A549 (cell line): Measurements from ENCODE around the gene KDELR1. TPM values are rescaled to one million over a fixed set of nuclear protein-coding genes. Genes with fewer than 3 reads are reported as not detected.

Experiments used
- ATAC-seq, 2 experiments: fragments of 200-7000 bp in 1 of 2; fragments of >200 bp in 1 of 2; cut with Nextera tagmentation in 1 of 2; cut with Tn5 transposase in 1 of 2; 3 replicates each; pipeline versions ENCODE4 v1.8.0 to v1.9.1; 2018 to 2020; ENCODE audit warnings: mild to moderate bottlenecking in 1 of 2, moderate library complexity in 1 of 2
- CTCF ChIA-PET: fragments of 300-600 bp; sonication (Branson Sonifier 250); formaldehyde crosslinking; extraction: SDS; loops from one replicate; lab custom pipeline; 2021; ENCODE audit warnings: antibody characterized with exemption, inconsistent platforms; lab: Yijun Ruan, JAX
- POLR2A ChIA-PET: fragments of 350-600 bp; formaldehyde crosslinking; extraction: SDS; loops from one replicate; lab custom pipeline; 2021; ENCODE audit warnings: antibody characterized with exemption, inconsistent platforms; lab: Yijun Ruan, JAX
- DNase-seq, 2 experiments: peaks; one replicate each; pipeline versions ENCODE4 v3.0.0 to v3.0.0-alpha.2; 2011 to 2016; ENCODE audit warnings: low read depth in 1 of 2, low spot score in 1 of 2
- FAIRE-seq: peaks from 2 replicates; lab custom pipeline; 2011; peaks lifted over from hg19 to GRCh38; lab: Jason Lieb, UNC
- H3K27ac ChIP-seq, 2 experiments: fragments of >200 bp; sonication (Bioruptor Twin); formaldehyde crosslinking; 3 replicates each; pipeline ENCODE4 v1.5.1; 2016 to 2017
- H3K4me1 ChIP-seq: fragments of >200 bp; sonication (Bioruptor Twin); formaldehyde crosslinking; 3 replicates; pipeline ENCODE4 v1.6.1; 2016
- H3K4me2 ChIP-seq: fragments of >200 bp; sonication (Bioruptor Twin); formaldehyde crosslinking; 3 replicates; pipeline ENCODE4 v1.6.1; 2016
- H3K4me3 ChIP-seq: fragments of >200 bp; sonication (Bioruptor Twin); formaldehyde crosslinking; 3 replicates; pipeline ENCODE4 v1.5.1; 2016
- H3K9me3 ChIP-seq: fragments of >200 bp; sonication (Bioruptor Twin); formaldehyde crosslinking; 3 replicates; pipeline ENCODE4 v1.6.1; 2016
- BHLHE40 ChIP-seq: IDR thresholded peaks from 2 replicates; pipeline ENCODE4 v1.6.1; 2012; ENCODE audit warnings: low read depth, low read length, inconsistent platforms
- CBX2 ChIP-seq: fragments of 200-600 bp; sonication (generic); IDR thresholded peaks from 2 replicates; pipeline ENCODE4 v1.6.1; 2016; ENCODE audit warnings: low read depth, mild to moderate bottlenecking, borderline replicate concordance
- CBX8 ChIP-seq: fragments of 200-600 bp; sonication (generic); IDR thresholded peaks from 2 replicates; pipeline ENCODE4 v1.6.1; 2016
- CHD2 ChIP-seq: fragments of 150-350 bp; IDR thresholded peaks from 2 replicates; pipeline ENCODE4 v1.6.1; 2014; ENCODE audit warnings: low read length; ENCODE audit not compliant: partially characterized antibody
- CHD4 ChIP-seq: fragments of 200-600 bp; sonication (generic); IDR thresholded peaks from 2 replicates; pipeline ENCODE4 v1.6.1; 2016; ENCODE audit warnings: antibody characterized with exemption, mild to moderate bottlenecking, borderline replicate concordance
- EHF ChIP-seq: fragments of 250-450 bp; sonication (Bioruptor Pico); IDR thresholded peaks from 2 replicates; pipeline ENCODE4 v1.5.0; 2020; ENCODE audit warnings: mild to moderate bottlenecking
- FOSL2 ChIP-seq, 2 experiments: fragments of 450-650 bp in 1 of 2; fragments of >200 bp in 1 of 2; sonication (Bioruptor Twin) in 1 of 2; formaldehyde crosslinking; IDR thresholded peaks; 2 replicates each; pipeline versions ENCODE4 v1.5.0 to v1.6.1; 2016 to 2020; ENCODE audit warnings: mild to moderate bottlenecking in 1 of 2, moderate library complexity in 1 of 2
- GATA3 ChIP-seq: IDR thresholded peaks from 2 replicates; pipeline ENCODE4 v1.6.1; 2012; ENCODE audit warnings: borderline replicate concordance
- HDAC2 ChIP-seq: fragments of 200-600 bp; sonication (generic); IDR thresholded peaks from 2 replicates; pipeline ENCODE4 v1.6.1; 2016
- HEYL ChIP-seq: fragments of 250-450 bp; sonication (Bioruptor Pico); IDR thresholded peaks from 2 replicates; pipeline ENCODE4 v1.8.0; 2021; ENCODE audit warnings: mild to moderate bottlenecking, moderate library complexity
- HOXA7 ChIP-seq: fragments of 250-450 bp; sonication (Bioruptor Pico); IDR thresholded peaks from 2 replicates; pipeline ENCODE4 v1.5.0; 2020; ENCODE audit warnings: mild to moderate bottlenecking, moderate library complexity
- HOXB5 ChIP-seq: fragments of 250-450 bp; sonication (Bioruptor Pico); IDR thresholded peaks from 2 replicates; pipeline ENCODE4 v1.5.0; 2020; ENCODE audit warnings: mild to moderate bottlenecking, moderate library complexity
- JUNB ChIP-seq: fragments of >200 bp; sonication (Bioruptor Twin); formaldehyde crosslinking; IDR thresholded peaks from 2 replicates; pipeline ENCODE4 v1.6.1; 2016
- KDM1A ChIP-seq: fragments of 200-600 bp; sonication (generic); IDR thresholded peaks from 2 replicates; pipeline ENCODE4 v1.6.1; 2016; ENCODE audit warnings: low read depth, mild to moderate bottlenecking
- KDM5A ChIP-seq: fragments of 200-600 bp; sonication (generic); IDR thresholded peaks from 2 replicates; pipeline ENCODE4 v1.6.1; 2016; ENCODE audit warnings: antibody characterized with exemption, mild to moderate bottlenecking
- MYC ChIP-seq: IDR thresholded peaks from 2 replicates; pipeline ENCODE4 v1.6.1; 2012; ENCODE audit warnings: mild to moderate bottlenecking, inconsistent platforms, low read length, improper control_type of control experiment, borderline replicate concordance
- NR3C1 ChIP-seq: fragments of >200 bp; sonication (Bioruptor Twin); formaldehyde crosslinking; IDR thresholded peaks from 3 replicates; pipeline ENCODE4 v1.6.1; 2017
- PHF8 ChIP-seq: fragments of 200-600 bp; sonication (generic); IDR thresholded peaks from 2 replicates; pipeline ENCODE4 v1.6.1; 2016; ENCODE audit warnings: low read depth, mild to moderate bottlenecking, antibody characterized with exemption, moderate library complexity, borderline replicate concordance
- POLR2A ChIP-seq: IDR thresholded peaks from 2 replicates; pipeline ENCODE4 v1.6.1; 2012; ENCODE audit warnings: mild to moderate bottlenecking, low read length
- POLR2AphosphoS2 ChIP-seq: conservative IDR thresholded peaks from 2 replicates; pipeline ENCODE4 v1.6.1; 2012; ENCODE audit warnings: low read length, improper control_type of control experiment, inconsistent platforms
- RAD21 ChIP-seq, 2 experiments: fragments of >200 bp in 1 of 2; sonication (Bioruptor Twin) in 1 of 2; formaldehyde crosslinking in 1 of 2; IDR thresholded peaks in 1 of 2; conservative IDR thresholded peaks in 1 of 2; 2 replicates in 1 of 2; 3 replicates in 1 of 2; pipeline ENCODE4 v1.6.1; 2012 to 2018; ENCODE audit warnings: inconsistent platforms in 1 of 2
- RARB ChIP-seq: fragments of 250-450 bp; sonication (Bioruptor Pico); IDR thresholded peaks from 2 replicates; pipeline ENCODE4 v1.8.0; 2021; ENCODE audit warnings: mild to moderate bottlenecking, moderate library complexity
- RCOR1 ChIP-seq: fragments of 150-350 bp; IDR thresholded peaks from 2 replicates; pipeline ENCODE4 v1.6.1; 2014; ENCODE audit warnings: antibody characterized with exemption, low read length, low read depth
- RFX5 ChIP-seq: fragments of 450-650 bp; IDR thresholded peaks from 2 replicates; pipeline ENCODE4 v1.7.1; 2014; ENCODE audit warnings: antibody characterized with exemption, mild to moderate bottlenecking, moderate library complexity
- RNF2 ChIP-seq: fragments of 200-600 bp; sonication (generic); IDR thresholded peaks from 2 replicates; pipeline ENCODE4 v1.6.1; 2016; ENCODE audit warnings: low read depth, mild to moderate bottlenecking, antibody characterized with exemption, moderate library complexity, borderline replicate concordance
- SREBF2 ChIP-seq: fragments of 450-650 bp; IDR thresholded peaks from 2 replicates; pipeline ENCODE4 v1.6.1; 2014; ENCODE audit warnings: mild to moderate bottlenecking, moderate library complexity
- TP53 ChIP-seq: fragments of 250-450 bp; sonication (Bioruptor Pico); IDR thresholded peaks from 2 replicates; pipeline ENCODE4 v1.5.0; 2021; ENCODE audit warnings: mild to moderate bottlenecking, moderate library complexity
- ZFP36 ChIP-seq: fragments of 450-650 bp; IDR thresholded peaks from 2 replicates; pipeline ENCODE4 v1.6.1; 2014; ENCODE audit warnings: borderline replicate concordance; ENCODE audit not compliant: partially characterized antibody
- ZSCAN20 ChIP-seq: fragments of 250-450 bp; sonication (Bioruptor Pico); IDR thresholded peaks from 2 replicates; pipeline ENCODE4 v1.8.0; 2022; ENCODE audit warnings: mild to moderate bottlenecking, moderate library complexity
- WGBS: methylation state at CpG from one replicate; pipeline ENCODE4 v1.1.6; 2017; ENCODE audit errors: missing lambda C conversion rate; 5-methylcytosine and 5-hydroxymethylcytosine counted together
- polyA plus RNA-seq, 4 experiments: library from polyadenylated mRNA; depleted of rRNA in 3 of 4; stranded (reverse); fragments of >200 nt; fragmentation: RNase III in 1 of 4; extraction: RNeasy Plus Mini Kit Qiagen cat#74134 plus additional on column Dnase treatment in 1 of 4; gene quantifications; 2 replicates in 3 of 4; 3 replicates in 1 of 4; pipeline ENCODE4 v1.2.3, GENCODE V29; 2011 to 2017
- TF ChIP-seq, protein P1 (sequence below): IDR thresholded peaks from 2 replicates; pipeline ENCODE4 v1.6.1; 2012
- TF ChIP-seq, protein P2 (sequence below): fragments of 450-650 bp; IDR thresholded peaks from 2 replicates; pipeline ENCODE4 v1.6.1; 2014; ENCODE audit warnings: antibody characterized with exemption
- TF ChIP-seq, protein P3 (sequence below): fragments of >200 bp; sonication (Bioruptor Twin); formaldehyde crosslinking; IDR thresholded peaks from 3 replicates; pipeline ENCODE4 v1.5.1; 2016
- TF ChIP-seq, protein P4 (sequence below): fragments of 150-350 bp; IDR thresholded peaks from 2 replicates; pipeline ENCODE4 v1.6.1; 2014; ENCODE audit warnings: low read depth, mild to moderate bottlenecking, low read length

Gene KDELR1
- polyA plus RNA-seq, 2 of the 4 experiments (the other 2 are of a cell fraction) = 200 to 302 TPM

DNA sequence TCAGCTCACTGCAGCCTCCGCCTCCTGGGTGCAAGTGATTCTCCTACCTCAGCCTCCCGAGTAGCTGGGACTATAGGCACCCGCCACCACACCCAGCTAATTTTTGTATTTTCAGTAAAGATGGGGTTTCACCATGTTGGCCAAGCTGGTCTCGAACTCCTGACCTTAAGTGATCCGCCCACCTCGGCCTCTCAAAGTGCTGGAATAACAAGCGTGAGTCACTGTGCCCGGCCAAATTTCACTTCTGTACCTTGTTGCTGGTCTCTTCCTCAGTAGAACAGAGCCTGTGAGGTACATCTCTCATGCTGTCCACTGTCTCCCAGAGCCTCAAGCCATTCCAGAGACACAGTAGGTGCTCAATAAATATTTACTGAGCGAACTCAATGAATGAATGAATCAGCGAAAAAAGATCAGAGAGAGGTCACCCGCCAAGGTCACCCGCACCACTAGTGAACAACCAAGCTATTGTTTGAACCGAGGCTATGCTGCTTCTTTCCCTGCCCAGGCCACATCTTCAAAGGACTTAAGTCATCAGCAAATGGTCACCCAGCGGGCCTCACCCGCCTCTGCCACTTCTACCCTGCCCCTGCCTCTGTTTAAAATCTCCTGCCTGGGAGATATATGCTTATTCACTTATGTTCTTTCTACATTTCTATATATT, 36.9 kb downstream of the KDELR1 start (continued):
- peak; percentile 75; the same call in 1 of the 2 replicates for TF ChIP-seq HOXB5 (CRISPR knock-in tag)

DNA sequence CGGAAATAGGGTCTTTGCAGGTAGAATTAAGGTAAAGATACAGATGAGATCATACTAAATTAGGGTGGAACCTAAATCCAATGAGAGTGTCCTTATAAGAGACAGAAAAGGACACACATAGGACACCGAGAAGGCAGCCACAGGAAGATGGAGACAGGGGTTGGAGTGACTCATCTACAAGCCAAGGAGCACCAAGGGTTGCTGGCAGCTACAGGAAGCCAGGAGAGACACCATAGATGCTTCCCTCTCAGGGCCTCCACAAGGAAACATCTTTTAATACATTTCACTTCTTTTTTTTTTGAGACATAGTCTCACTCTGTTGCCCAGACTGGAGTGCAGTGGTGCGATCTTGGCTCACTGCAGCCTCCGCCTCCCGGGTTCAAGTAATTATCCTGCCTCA, 37.7 kb downstream of the KDELR1 start:
- FAIRE-seq (no peak), ATAC-seq (peak; percentile 13 to 25; a peak in 2 of 6 replicates), DNase-seq (peak in 1 of 2 experiments; percentile 68)
- Histone ChIP-seq H3K27ac (peak overlapping the region; percentile 67 to 85), H3K4me1 (peaks cover 31% of the 10 kb centered on the region), H3K9me3 (no peaks in the 10 kb centered on the region), H3K4me2 (peak overlapping the region; percentile 40), H3K4me3 (no peak overlapping the region)
- CTCF ChIA-PET = interaction anchor here (0.6 to 17.4 kb wide), 11 partner anchors 10 to 231 kb away, joined by 3 to 224 read pairs (median 4); partner anchors contain the start of genes KDELR1, SYNGR4 and TMEM143
- WGBS = 72% methylated on average over 5 of the region's 5 CpGs
- POLR2A ChIA-PET = interaction anchor here (0.6 to 1.8 kb wide), 3 partner anchors 10 to 40 kb away, joined by 4 to 13 read pairs (median 7); partner anchors contain the start of genes SYNGR4 and TMEM143
- TF ChIP-seq CBX8 (no peak), PHF8 (no peak), RAD21 (conservative IDR thresholded peaks at IDR 0.05 in 1 of 2, IDR thresholded peaks at IDR 0.05 in 1 of 2) (no peak), FOSL2 (IDR thresholded peaks at IDR 0.05) (0 out of 2 replicates have a peak, but pooled peaks have one; percentile 13), FOSL2 (CRISPR knock-in tag; IDR thresholded peaks at IDR 0.05) (peak; percentile 48), HOXA7 (CRISPR knock-in tag) (no peak)
- TF ChIP-seq, all 56 proteins: peak for 1

DNA sequence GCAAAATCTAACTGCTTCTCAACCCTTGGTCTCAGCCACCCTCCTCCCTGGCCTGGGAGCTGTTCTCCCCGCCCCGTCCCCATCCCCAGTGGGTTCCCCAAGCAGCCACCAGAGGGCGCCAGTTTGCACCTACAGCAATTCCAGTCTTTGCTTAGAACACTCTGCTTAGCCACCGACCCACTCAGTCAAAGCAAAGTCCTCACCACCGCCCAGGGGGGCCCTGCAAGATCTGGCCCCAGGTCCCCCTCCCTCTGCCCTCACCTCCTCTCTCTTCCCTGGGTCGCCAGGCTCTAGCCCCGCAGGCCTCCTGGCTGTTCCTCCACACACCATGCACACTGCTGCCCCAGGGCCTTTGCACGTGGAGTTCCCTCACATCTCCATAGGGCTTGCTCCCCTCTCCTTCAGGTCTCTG, 40.0 kb downstream of the KDELR1 start:
- FAIRE-seq = no peak
- TF ChIP-seq HOXA7 (CRISPR knock-in tag) = no peak
- no peak for TF ChIP-seq ZSCAN20
- TF ChIP-seq EHF (CRISPR knock-in tag) = no peak
- TF ChIP-seq RFX5 = no peak
- no peak for TF ChIP-seq RNF2
- no peak for TF ChIP-seq POLR2AphosphoS2
- no peak for TF ChIP-seq CBX8
- TF ChIP-seq, protein P1, sequence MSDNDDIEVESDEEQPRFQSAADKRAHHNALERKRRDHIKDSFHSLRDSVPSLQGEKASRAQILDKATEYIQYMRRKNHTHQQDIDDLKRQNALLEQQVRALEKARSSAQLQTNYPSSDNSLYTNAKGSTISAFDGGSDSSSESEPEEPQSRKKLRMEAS = no peak
- TF ChIP-seq CHD4 = peak; percentile 90
- TF ChIP-seq, protein P2, sequence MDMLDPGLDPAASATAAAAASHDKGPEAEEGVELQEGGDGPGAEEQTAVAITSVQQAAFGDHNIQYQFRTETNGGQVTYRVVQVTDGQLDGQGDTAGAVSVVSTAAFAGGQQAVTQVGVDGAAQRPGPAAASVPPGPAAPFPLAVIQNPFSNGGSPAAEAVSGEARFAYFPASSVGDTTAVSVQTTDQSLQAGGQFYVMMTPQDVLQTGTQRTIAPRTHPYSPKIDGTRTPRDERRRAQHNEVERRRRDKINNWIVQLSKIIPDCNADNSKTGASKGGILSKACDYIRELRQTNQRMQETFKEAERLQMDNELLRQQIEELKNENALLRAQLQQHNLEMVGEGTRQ = no peak
- TF ChIP-seq NR3C1 = no peak
- TF ChIP-seq RCOR1 = no peak
- TF ChIP-seq KDM1A = peak; percentile 94
- no peak for TF ChIP-seq MYC
- peak; percentile 73 for TF ChIP-seq RAD21 (conservative IDR thresholded peaks at IDR 0.05 in 1 of 2, IDR thresholded peaks at IDR 0.05 in 1 of 2)
- no peak for TF ChIP-seq RARB (CRISPR knock-in tag)
- TF ChIP-seq TP53 (CRISPR knock-in tag) = no peak
- no peak for TF ChIP-seq CHD2
- TF ChIP-seq, protein P3, sequence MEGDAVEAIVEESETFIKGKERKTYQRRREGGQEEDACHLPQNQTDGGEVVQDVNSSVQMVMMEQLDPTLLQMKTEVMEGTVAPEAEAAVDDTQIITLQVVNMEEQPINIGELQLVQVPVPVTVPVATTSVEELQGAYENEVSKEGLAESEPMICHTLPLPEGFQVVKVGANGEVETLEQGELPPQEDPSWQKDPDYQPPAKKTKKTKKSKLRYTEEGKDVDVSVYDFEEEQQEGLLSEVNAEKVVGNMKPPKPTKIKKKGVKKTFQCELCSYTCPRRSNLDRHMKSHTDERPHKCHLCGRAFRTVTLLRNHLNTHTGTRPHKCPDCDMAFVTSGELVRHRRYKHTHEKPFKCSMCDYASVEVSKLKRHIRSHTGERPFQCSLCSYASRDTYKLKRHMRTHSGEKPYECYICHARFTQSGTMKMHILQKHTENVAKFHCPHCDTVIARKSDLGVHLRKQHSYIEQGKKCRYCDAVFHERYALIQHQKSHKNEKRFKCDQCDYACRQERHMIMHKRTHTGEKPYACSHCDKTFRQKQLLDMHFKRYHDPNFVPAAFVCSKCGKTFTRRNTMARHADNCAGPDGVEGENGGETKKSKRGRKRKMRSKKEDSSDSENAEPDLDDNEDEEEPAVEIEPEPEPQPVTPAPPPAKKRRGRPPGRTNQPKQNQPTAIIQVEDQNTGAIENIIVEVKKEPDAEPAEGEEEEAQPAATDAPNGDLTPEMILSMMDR = peak; percentile 90
- no peak for TF ChIP-seq KDM5A
- no peak for TF ChIP-seq HEYL (CRISPR knock-in tag)
- TF ChIP-seq GATA3 = no peak
- TF ChIP-seq, protein P4, sequence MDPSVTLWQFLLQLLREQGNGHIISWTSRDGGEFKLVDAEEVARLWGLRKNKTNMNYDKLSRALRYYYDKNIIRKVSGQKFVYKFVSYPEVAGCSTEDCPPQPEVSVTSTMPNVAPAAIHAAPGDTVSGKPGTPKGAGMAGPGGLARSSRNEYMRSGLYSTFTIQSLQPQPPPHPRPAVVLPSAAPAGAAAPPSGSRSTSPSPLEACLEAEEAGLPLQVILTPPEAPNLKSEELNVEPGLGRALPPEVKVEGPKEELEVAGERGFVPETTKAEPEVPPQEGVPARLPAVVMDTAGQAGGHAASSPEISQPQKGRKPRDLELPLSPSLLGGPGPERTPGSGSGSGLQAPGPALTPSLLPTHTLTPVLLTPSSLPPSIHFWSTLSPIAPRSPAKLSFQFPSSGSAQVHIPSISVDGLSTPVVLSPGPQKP = no peak
- TF ChIP-seq SREBF2 = no peak
- no peak for TF ChIP-seq ZFP36
- TF ChIP-seq JUNB = no peak
- TF ChIP-seq CBX2 = no peak
- no peak for TF ChIP-seq BHLHE40
- TF ChIP-seq POLR2A = no peak
- peak; percentile 91 for TF ChIP-seq HDAC2

More for the DNA sequence above, 40.0 kb downstream of the KDELR1 start:
- Histone ChIP-seq H3K4me1 (peaks cover 29% of the 10 kb centered on the region), H3K4me3 (no peak overlapping the region), H3K27ac (peak overlapping the region in 1 of 2 experiments; percentile 74; a peak in 3 of 6 replicates), H3K9me3 (no peaks in the 10 kb centered on the region), H3K4me2 (no peak overlapping the region)
- peak; percentile 76 to 83 for ATAC-seq
- 52% methylated on average over 8 of the region's 8 CpGs for WGBS
- ChIA-PET CTCF (interaction anchor here (0.5 to 17.4 kb wide), 32 partner anchors 9 to 284 kb away, joined by 3 to 224 read pairs (median 4); partner anchors contain the start of genes GRIN2D and KDELR1), POLR2A (interaction anchor here (0.7 to 1.5 kb wide), 3 partner anchors 13 to 47 kb away, joined by 3 read pairs; partner anchors contain the start of genes SYNGR4 and TMEM143)
- DNase-seq = peak; percentile 82 to 89
